ENCODE measurements around the gene MCAT. TPM values are rescaled to one million over a fixed set of nuclear protein-coding genes. Genes with fewer than 3 reads are reported as not detected.

The MCAT gene
- total RNA-seq, 2 experiments from 2014 or later = 14.8 to 15.0 TPM

GRCh38 chr22:43168471-43169309, 25.5 kb upstream of the MCAT start:
- Mint-ChIP-seq H3K4me1 (ENCODE audit: low read depth) (no peaks in the 10 kb centered on the region), H3K4me3 (no peak overlapping the region), H3K27ac (no peak overlapping the region), H3K9me3 (no peaks in the 10 kb centered on the region), H3K27me3 (no peaks in the 10 kb centered on the region), H3K36me3 (ENCODE audit: low read depth) (peaks cover 15% of the 10 kb centered on the region)
- POLR2A ChIA-PET = interaction anchor here (2.4 kb wide), 1 partner anchor 13 kb away, joined by 9 read pairs; no protein-coding TSS in a partner anchor
- intact Hi-C loops (cut with micrococcal nuclease) = no loop called here
- CTCF ChIA-PET = no interaction called here
- ATAC-seq (no peak), DNase-seq (no peak)
- TF ChIP-seq CTCF (IDR thresholded peaks at IDR 0.05) = no peak

GRCh38 chr22:43167001-43167589, 23.9 kb upstream of the MCAT start:
- Mint-ChIP-seq H3K36me3 (ENCODE audit: low read depth) (peaks cover 6% of the 10 kb centered on the region), H3K27ac (no peak overlapping the region)

GRCh38 chr22:43166132-43166930, 23.1 kb upstream of the MCAT start:
- no peak for TF ChIP-seq CTCF (IDR thresholded peaks at IDR 0.05)
- DNase-seq = no peak
- ChIA-PET CTCF (no interaction called here), POLR2A (interaction anchor here (0.6 kb wide), 1 partner anchor 406 kb away, joined by 4 read pairs; no protein-coding TSS in a partner anchor)
- H3K9me3 Mint-ChIP-seq = no peaks in the 10 kb centered on the region
- intact Hi-C loops (cut with micrococcal nuclease) = no loop called here
- no peak for ATAC-seq
- no peaks in the 10 kb centered on the region for H3K27me3 Mint-ChIP-seq
- H3K36me3 Mint-ChIP-seq (ENCODE audit: low read depth) = peaks cover 3% of the 10 kb centered on the region
- no peak overlapping the region for H3K27ac Mint-ChIP-seq
- H3K4me1 Mint-ChIP-seq (ENCODE audit: low read depth) = no peaks in the 10 kb centered on the region
- H3K4me3 Mint-ChIP-seq = no peak overlapping the region

More at GRCh38 chr22:43167001-43167589, 23.9 kb upstream of the MCAT start:
- Mint-ChIP-seq H3K4me3 (no peak overlapping the region), H3K9me3 (no peaks in the 10 kb centered on the region), H3K27me3 (no peaks in the 10 kb centered on the region), H3K4me1 (ENCODE audit: low read depth) (no peaks in the 10 kb centered on the region)
- no peak for TF ChIP-seq CTCF (IDR thresholded peaks at IDR 0.05)
- intact Hi-C loops (cut with micrococcal nuclease) = no loop called here
- ATAC-seq (no peak), DNase-seq (no peak)
- ChIA-PET CTCF (no interaction called here), POLR2A (no interaction called here)

- DNase-seq (no peak), ATAC-seq (no peak)
- intact Hi-C loops (cut with micrococcal nuclease) = no loop called here
- H3K9me3 Mint-ChIP-seq = no peaks in the 10 kb centered on the region
- H3K4me1 Mint-ChIP-seq (ENCODE audit: low read depth) = no peaks in the 10 kb centered on the region
- TF ChIP-seq CTCF (IDR thresholded peaks at IDR 0.05) = no peak
- POLR2A ChIA-PET = no interaction called here
- H3K27ac Mint-ChIP-seq = no peak overlapping the region
- CTCF ChIA-PET = interaction anchor here (0.9 to 1.3 kb wide), 2 partner anchors 23 to 29 kb away, joined by 3 read pairs; no protein-coding TSS in a partner anchor
- no peaks in the 10 kb centered on the region for H3K27me3 Mint-ChIP-seq
- no peak overlapping the region for H3K4me3 Mint-ChIP-seq
- no peaks in the 10 kb centered on the region for H3K36me3 Mint-ChIP-seq (ENCODE audit: low read depth)
Observed at GRCh38 chr22:43164636-43165035, 21.4 kb upstream of the MCAT start.

Data from activated CD8-positive, alpha-beta T cell treated with anti-CD3 and anti-CD28 coated beads for 36 hours (primary cell).